Lung (tissue), 12 donors: Measurements from ENCODE around the gene RASGEF1C. TPM values are rescaled to one million over a fixed set of nuclear protein-coding genes. Genes with fewer than 3 reads are reported as not detected.

Experiments used
- ATAC-seq: fragments of 200-7000 bp; cut with Tn5 transposase; one replicate; pipeline ENCODE4 v1.9.1; 2020; ENCODE audit warnings: moderate number of reproducible peaks; ENCODE audit not compliant: insufficient read depth, low FRiP score
- DNase-seq, 3 donors: peaks; one replicate each; pipeline ENCODE4 v3.0.0-alpha.2; 2013 to 2017
- H3K27ac ChIP-seq, 2 donors: one replicate each; pipeline ENCODE4 v1.5.1; 2013; ENCODE audit warnings: mild to moderate bottlenecking in 2 of 2, moderate library complexity in 2 of 2, control low read depth in 1 of 2, inconsistent platforms in 1 of 2, low read depth in 1 of 2, low read length in 1 of 2
- H3K27me3 ChIP-seq, 3 donors: one replicate each; pipeline ENCODE4 v1.5.1; 2013; ENCODE audit warnings: low read length in 2 of 3; ENCODE audit not compliant: control insufficient read depth in 3 of 3, insufficient read depth in 3 of 3
- H3K36me3 ChIP-seq, 4 donors: one replicate each; pipeline ENCODE4 v1.5.1; 2013; ENCODE audit warnings: low read length in 4 of 4, mild to moderate bottlenecking in 1 of 4, moderate library complexity in 1 of 4; ENCODE audit not compliant: control insufficient read depth in 4 of 4, insufficient read depth in 4 of 4
- H3K4me1 ChIP-seq, 5 donors: one replicate each; pipeline ENCODE4 v1.5.1; 2013; ENCODE audit warnings: low read length in 5 of 5, mild to moderate bottlenecking in 2 of 5, moderate library complexity in 1 of 5; ENCODE audit not compliant: control insufficient read depth in 5 of 5, insufficient read depth in 5 of 5
- H3K4me3 ChIP-seq: one replicate; pipeline ENCODE4 v1.5.1; 2013; ENCODE audit warnings: mild to moderate bottlenecking, control low read depth, moderate library complexity
- H3K9ac ChIP-seq, 2 donors: one replicate each; pipeline ENCODE4 v1.5.1; 2013; ENCODE audit warnings: low read length in 2 of 2, control low read depth in 1 of 2; ENCODE audit not compliant: insufficient read depth in 1 of 2
- H3K9me3 ChIP-seq, 4 donors: one replicate each; pipeline ENCODE4 v1.5.1; 2013; ENCODE audit warnings: low read length in 3 of 4, mild to moderate bottlenecking in 1 of 4, moderate library complexity in 1 of 4; ENCODE audit not compliant: control insufficient read depth in 4 of 4, insufficient read depth in 3 of 4
- CTCF ChIP-seq: IDR thresholded peaks from 2 replicates; pipeline ENCODE4 v1.5.1; 2012; ENCODE audit warnings: mild to moderate bottlenecking; ENCODE audit errors: control extremely low read depth, extremely low read depth
- WGBS, 2 donors: extraction: QIAGEN DNeasy Blood & Tissue Kit; methylation state at CpG; one replicate each; pipeline ENCODE4 v1.1.7; 2013; 5-methylcytosine and 5-hydroxymethylcytosine counted together
- polyA plus RNA-seq, 2 donors: library from polyadenylated mRNA; stranded (reverse); fragments of 200-250 nt; gene quantifications; one replicate each; pipeline ENCODE4 v1.2.1, GENCODE V29; 2013
- total RNA-seq, 2 donors: library from RNA; depleted of rRNA in 1 of 2; stranded (reverse); fragments of >200 nt in 1 of 2; gene quantifications; one replicate each; pipeline ENCODE4 v1.2.1, GENCODE V29; 2014 to 2021
- donor health status: control.
- donor health status: control.
- donor health status: Bipolar disorder and iron deficiency.
- donor health status: healthy.
- donor health status: DM: yes; HTN: yes; CAD: no.

Gene RASGEF1C
- total and polyA plus RNA-seq, 4 donors, result 0.03 to 0.31 TPM; not detected in 2

- DNase-seq, result no peak
- Histone ChIP-seq H3K27me3 (no peaks in the 10 kb centered on the region), H3K36me3 (no peaks in the 10 kb centered on the region), H3K4me3 (no peak overlapping the region), H3K9ac (no peak overlapping the region), H3K27ac (no peak overlapping the region), H3K4me1 (peaks cover 0 to 10% (median 3%) of the 10 kb centered on the region in 5 donors), H3K9me3 (peaks cover 0 to 5% (median 0%) of the 10 kb centered on the region in 4 donors)
- 93 to 94% methylated on average over 10 of the region's 10 CpGs for WGBS, 2 donors
- no peak for ATAC-seq
- TF ChIP-seq CTCF, result no peak
Measured at GRCh38 chr5:180083529-180084060, 125.4 kb downstream of the RASGEF1C start.

- no peak overlapping the region for H3K27ac ChIP-seq
- ATAC-seq (no peak), DNase-seq (no peak)
- TF ChIP-seq CTCF, result no peak
- 78 to 79% methylated on average over 17 of the region's 17 CpGs for WGBS, 2 donors
- H3K9ac ChIP-seq, result no peak overlapping the region
- H3K9me3 ChIP-seq, result peaks cover 0 to 5% (median 0%) of the 10 kb centered on the region in 4 donors
- H3K4me1 ChIP-seq, result peaks cover 0 to 10% (median 3%) of the 10 kb centered on the region in 5 donors
- H3K4me3 ChIP-seq, result no peak overlapping the region
- H3K27me3 ChIP-seq, result no peaks in the 10 kb centered on the region
- no peaks in the 10 kb centered on the region for H3K36me3 ChIP-seq
Measured at GRCh38 chr5:180082633-180083420, 126.2 kb downstream of the RASGEF1C start.

GRCh38 chr5:180081481-180081880 is 127.5 kb downstream of the RASGEF1C start:
- ATAC-seq (no peak), DNase-seq (no peak)
- Histone ChIP-seq H3K27me3 (no peaks in the 10 kb centered on the region), H3K9ac (no peak overlapping the region), H3K27ac (no peak overlapping the region), H3K4me1 (peaks cover 0 to 10% (median 3%) of the 10 kb centered on the region in 5 donors), H3K36me3 (no peaks in the 10 kb centered on the region), H3K4me3 (no peak overlapping the region), H3K9me3 (peaks cover 0 to 3% (median 0%) of the 10 kb centered on the region in 4 donors)
- 79 to 93% methylated on average over 5 of the region's 5 CpGs for WGBS, 2 donors
- no peak for TF ChIP-seq CTCF
